Cerebellar cortex (tissue), 1 donor: ENCODE data around the gene LCE4A.

Source experiments
- DNase-seq: peaks from one replicate; pipeline ENCODE4 v3.0.0-alpha.2; 2015; ENCODE audit warnings: low spot score

The LCE4A gene

DNA sequence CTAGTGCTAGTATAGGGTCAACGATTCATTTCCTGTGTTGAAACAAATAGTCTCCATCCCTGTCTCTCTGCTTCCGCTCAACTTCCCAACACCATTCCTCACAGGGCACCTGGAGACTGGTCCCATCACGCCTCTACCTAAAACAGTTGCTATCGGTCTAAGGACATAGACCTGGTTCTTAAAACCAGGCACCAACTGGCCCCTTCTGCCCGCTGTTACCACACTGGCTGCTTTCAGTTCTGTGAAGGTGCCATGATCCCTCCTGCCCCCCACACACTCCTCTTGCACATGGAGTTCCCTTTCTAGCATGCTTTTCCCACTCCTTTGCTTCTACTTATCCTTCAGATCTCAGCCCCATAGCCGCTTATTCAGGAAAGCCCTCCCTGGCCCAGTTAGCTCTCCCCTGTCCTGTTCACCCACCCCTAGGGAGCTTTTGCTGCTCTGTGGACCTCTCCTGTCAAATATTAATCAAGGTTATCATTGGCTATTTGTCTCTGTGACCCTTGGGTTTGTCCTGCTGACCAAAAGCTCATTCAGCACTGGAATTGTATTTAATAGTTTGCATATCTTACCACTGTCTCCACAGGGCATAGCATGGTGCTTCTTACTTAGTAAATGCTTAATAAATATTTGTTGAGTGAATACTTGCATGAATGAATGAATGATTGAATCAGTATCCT, 37.9 kb downstream of the LCE4A start:
- DNase-seq, result no peak

DNA sequence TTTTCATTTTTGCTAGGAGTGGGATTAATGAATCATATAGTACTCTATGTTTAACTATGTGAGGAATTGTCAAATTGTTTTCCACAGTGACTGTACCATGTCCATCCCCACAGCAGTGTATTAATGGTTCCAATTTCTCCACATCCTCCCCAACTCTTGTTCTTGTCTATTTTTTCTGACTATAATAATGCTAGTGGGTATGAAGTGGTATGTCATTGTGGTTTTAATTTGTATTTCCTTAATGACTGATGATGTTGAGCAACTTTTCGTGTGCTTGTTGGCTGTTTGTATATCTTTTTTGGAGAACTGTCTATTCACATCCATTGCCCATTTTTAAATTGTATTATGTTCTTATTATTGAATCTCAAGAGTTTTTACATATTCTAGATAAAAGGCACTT, 39.9 kb downstream of the LCE4A start:
- DNase-seq, result no peak

DNA sequence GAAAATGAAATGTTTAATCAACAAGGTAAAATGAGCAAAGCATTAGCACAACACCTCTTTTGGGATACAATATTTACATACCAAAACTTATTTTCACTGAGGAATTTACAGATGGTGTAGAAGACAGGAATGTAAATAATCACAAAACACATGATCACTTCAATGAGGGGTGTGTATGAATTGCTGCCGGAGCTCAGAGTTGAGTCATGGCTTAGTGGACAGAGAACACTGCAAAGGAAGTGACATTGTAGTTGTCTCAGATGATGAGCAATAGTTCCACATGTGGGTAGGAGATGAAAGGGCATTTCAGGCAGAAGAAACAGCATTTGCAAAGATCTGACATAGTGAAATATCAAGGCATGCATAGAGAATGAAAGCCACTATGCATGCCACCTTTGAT, 44.3 kb downstream of the LCE4A start:
- DNase-seq, result no peak

DNA sequence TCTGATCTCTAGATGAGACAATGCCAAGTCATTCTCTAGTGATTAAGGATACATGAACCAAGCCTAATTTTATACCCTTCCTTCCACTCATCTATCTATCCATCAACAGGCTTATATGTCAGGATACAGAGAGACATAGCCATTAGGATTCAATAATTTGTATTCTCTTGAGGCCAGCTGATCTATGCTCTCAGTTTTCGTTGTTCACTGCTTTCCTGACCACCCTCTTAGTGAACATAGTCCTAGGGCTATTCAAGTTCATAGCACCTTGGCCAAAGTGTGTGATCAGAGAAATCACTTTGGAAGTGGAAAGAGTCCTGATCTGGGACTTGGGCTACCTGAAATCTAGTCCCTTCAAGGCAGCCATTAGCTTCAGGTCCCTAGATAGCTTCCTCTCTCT, 45.6 kb downstream of the LCE4A start:
- DNase-seq, result no peak

DNA sequence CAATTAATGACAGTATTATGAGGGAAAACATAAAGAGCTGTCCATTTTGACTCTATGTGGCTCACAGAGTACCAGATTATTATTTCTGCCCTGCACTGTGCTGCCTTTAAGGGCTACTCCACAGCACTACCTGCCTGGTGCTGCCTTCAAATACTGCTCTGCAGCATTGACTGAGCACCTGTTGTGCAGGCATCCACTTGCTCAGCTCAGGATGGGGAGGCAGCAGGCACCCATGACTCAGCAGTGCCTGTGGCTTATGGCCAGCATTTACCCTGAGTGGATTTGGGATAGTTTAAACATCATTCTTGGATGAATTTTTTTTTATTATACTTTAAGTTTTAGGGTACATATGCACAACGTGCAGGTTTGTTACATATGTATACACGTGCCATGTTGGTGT, 48.9 kb downstream of the LCE4A start:
- no peak for DNase-seq

DNA sequence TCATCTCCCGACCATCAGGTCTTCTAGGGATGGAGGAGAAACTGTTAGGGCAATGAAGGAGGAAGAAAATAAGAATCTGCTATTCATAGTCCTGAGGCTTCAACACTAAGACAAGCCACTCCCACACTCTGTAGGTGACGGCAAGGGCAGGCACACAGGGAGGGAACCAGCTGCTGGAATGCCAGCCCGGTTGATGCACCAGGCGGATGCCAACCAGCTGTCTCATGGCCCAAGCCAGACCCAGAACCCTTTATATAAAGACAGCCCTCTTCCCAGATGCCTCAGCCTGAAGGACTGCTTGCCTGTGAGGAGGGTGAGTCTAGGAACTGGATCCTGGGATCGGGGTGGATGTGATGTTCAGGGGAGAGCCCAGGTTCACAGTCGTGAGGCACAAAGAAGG, 49.8 kb downstream of the LCE4A start, which contains the start of gene KPRP:
TSS of gene KPRP (plus strand) at position 279 of the 400 bp plus-strand sequence. CDS start 1,564 bp downstream, outside the sequence.
- no peak for DNase-seq

DNA sequence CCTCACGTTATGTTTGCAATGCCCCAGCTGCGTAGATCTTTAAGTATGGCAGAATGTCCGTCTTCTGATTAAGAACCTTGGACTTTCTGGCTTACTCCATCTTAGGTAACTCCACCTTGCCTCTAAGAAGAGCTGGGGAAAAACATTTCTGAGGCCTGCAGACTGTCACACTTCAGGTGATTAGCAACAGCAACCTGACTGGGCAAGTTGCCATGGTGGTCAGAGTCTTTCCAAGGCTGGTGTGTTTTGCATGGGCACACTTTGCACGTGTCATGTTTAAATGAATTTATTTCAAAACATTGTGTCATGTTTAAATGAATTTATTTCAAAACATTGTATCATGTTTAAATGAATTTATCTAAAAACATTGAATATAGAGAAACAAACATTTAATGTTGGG, 50.7 kb downstream of the LCE4A start:
- DNase-seq, result no peak
